Mesendoderm (in vitro differentiated cells): ENCODE data around the gene ARHGAP19. TPM values are rescaled to one million over a fixed set of nuclear protein-coding genes. Genes with fewer than 3 reads are reported as not detected.

Experiments used
- small RNA-seq: library from polyadenylated mRNA; stranded (forward); fragments of <200 nt; extraction: miRNeasy Mini kit (QIAGEN cat#:217004); gene quantifications from one replicate; pipeline ENCODE3, GENCODE V24; 2013; ENCODE audit not compliant: insufficient read depth

Gene ARHGAP19

Small RNA genes lying within 50 kb of the gene (small RNA-seq; reads per million reads assigned to genes)
- gene RF00017 = not detected
